ENCODE results near the gene CSTB.

The CSTB gene

GRCh38 chr21:43743947-43744346 lies 32.2 kb downstream of the CSTB start:
- TF ChIP-seq CTCF (IDR thresholded peaks at IDR 0.05) = no peak

- no peak for TF ChIP-seq CTCF (IDR thresholded peaks at IDR 0.05)
Measured at GRCh38 chr21:43741423-43742096, 34.5 kb downstream of the CSTB start.

GRCh38 chr21:43740497-43741156 lies 35.5 kb downstream of the CSTB start:
- no peak for TF ChIP-seq CTCF (IDR thresholded peaks at IDR 0.05)

GRCh38 chr21:43739621-43740435 lies 36.3 kb downstream of the CSTB start:
- no peak for TF ChIP-seq CTCF (IDR thresholded peaks at IDR 0.05)

GRCh38 chr21:43737158-43737950 lies 38.8 kb downstream of the CSTB start:
- TF ChIP-seq CTCF (IDR thresholded peaks at IDR 0.05) = no peak

- TF ChIP-seq CTCF (IDR thresholded peaks at IDR 0.05) = no peak
Measured at GRCh38 chr21:43736224-43736883, 39.8 kb downstream of the CSTB start.

All from LNCAP (cell line).